SH-SY5Y (cell line): ENCODE data around the gene CROCC.

Experiments used
- GATA2 ChIP-seq: IDR thresholded peaks from 2 replicates; pipeline ENCODE4 v1.6.1; 2011; ENCODE audit warnings: mild to moderate bottlenecking, low read depth, low read length
- GATA3 ChIP-seq: IDR thresholded peaks from 2 replicates; pipeline ENCODE4 v1.6.1; 2011; ENCODE audit warnings: low read depth, mild to moderate bottlenecking, low read length, moderate library complexity

GRCh38 chr1:16988210-16988609, 66.5 kb downstream of the CROCC start:
- TF ChIP-seq GATA2 (no peak), GATA3 (no peak)
